K562 (cell line): ENCODE measurements around the gene TOMM5. TPM values are rescaled to one million over a fixed set of nuclear protein-coding genes. Genes with fewer than 3 reads are reported as not detected.

Experiments used
- ATAC-seq: fragments of 200-7000 bp; cut with Tn5 transposase; 3 replicates; pipeline ENCODE4 v1.9.1; 2020; ENCODE audit warnings: moderate library complexity
- BruUV-seq: library from RNA; stranded (reverse); fragments of 400-500 nt; replicated peaks from 2 replicates; lab custom pipeline; 2021; lab: Mats Ljungman, UMichigan
- CTCF ChIA-PET: fragments of 300-600 bp; formaldehyde crosslinking; extraction: SDS; loops from one replicate; lab custom pipeline; 2021; ENCODE audit warnings: low intra/inter-chr PET ratio; lab: Yijun Ruan, JAX
- POLR2A ChIA-PET: fragments of 300-600, 350-650 bp; sonication (Branson Sonifier 250); formaldehyde crosslinking; extraction: SDS; loops from one replicate; lab custom pipeline; 2021; ENCODE audit warnings: antibody characterized with exemption, inconsistent platforms; lab: Yijun Ruan, JAX
- DNase-seq, 4 experiments: peaks; one replicate each; pipeline versions ENCODE4 v3.0.0 to v3.0.0-alpha.2; 2011 to 2018; ENCODE audit warnings: low spot score in 3 of 4, mixed read lengths in 3 of 4; ENCODE audit errors: extremely low read depth in 1 of 4
- FAIRE-seq: peaks from 2 replicates; lab custom pipeline; 2011; peaks lifted over from hg19 to GRCh38; lab: Jason Lieb, UNC
- H2AFZ ChIP-seq: 2 replicates; pipeline ENCODE4 v1.6.0; 2011; ENCODE audit warnings: low read depth, low read length, control low read depth, inconsistent platforms
- H3K27ac ChIP-seq: fragments of 200-600 bp; 3 replicates; pipeline ENCODE4 v1.8.0; 2011; ENCODE audit warnings: low read depth, mild to moderate bottlenecking, control low read depth, inconsistent platforms, low read length, moderate library complexity, mixed read lengths; ENCODE audit errors: extremely low read depth
- H3K27me3 ChIP-seq, 2 experiments: fragments of 300-600 bp in 1 of 2; 2 replicates in 1 of 2; 3 replicates in 1 of 2; pipeline versions ENCODE4 v1.6.0 to v1.8.0; 2011; ENCODE audit warnings: inconsistent platforms in 2 of 2, low read length in 2 of 2, mild to moderate bottlenecking in 1 of 2, mixed read lengths in 1 of 2, moderate library complexity in 1 of 2; ENCODE audit not compliant: control insufficient read depth in 2 of 2, insufficient read depth in 2 of 2
- H3K36me3 ChIP-seq: fragments of 300-600 bp; 3 replicates; pipeline ENCODE4 v1.8.0; 2011; ENCODE audit warnings: mild to moderate bottlenecking, low read length, inconsistent platforms; ENCODE audit not compliant: control insufficient read depth, insufficient read depth
- H3K4me1 ChIP-seq, 2 experiments: fragments of 200-600 bp in 1 of 2; replicated peaks in 1 of 2; 2 replicates in 1 of 2; 3 replicates in 1 of 2; pipeline versions ENCODE4 v1.5.1 to v1.8.0; 2011; ENCODE audit warnings: inconsistent platforms in 2 of 2, low read length in 2 of 2, mild to moderate bottlenecking in 1 of 2, mixed read lengths in 1 of 2, moderate library complexity in 1 of 2; ENCODE audit not compliant: control insufficient read depth in 2 of 2, insufficient read depth in 2 of 2
- H3K4me2 ChIP-seq: 2 replicates; pipeline ENCODE4 v1.6.1; 2011; ENCODE audit warnings: low read length, control low read depth, inconsistent platforms, mixed read lengths; ENCODE audit not compliant: insufficient read depth
- H3K4me3 ChIP-seq: fragments of 200-600 bp; sonication (generic), shearing (Covaris generic); 2 replicates; pipeline ENCODE4 v1.5.1; 2016; ENCODE audit warnings: control low read depth, inconsistent platforms
- H3K79me2 ChIP-seq: fragments of 200-600 bp; 3 replicates; pipeline ENCODE4 v1.8.0; 2011; ENCODE audit warnings: low read length, inconsistent platforms; ENCODE audit not compliant: control insufficient read depth, insufficient read depth
- H3K9ac ChIP-seq, 2 experiments: 2 replicates each; pipeline versions ENCODE4 v1.6.0 to v1.6.1; 2011; ENCODE audit warnings: low read depth in 2 of 2, low read length in 2 of 2, control low read depth in 1 of 2, inconsistent platforms in 1 of 2, mild to moderate bottlenecking in 1 of 2, mixed read lengths in 1 of 2; ENCODE audit not compliant: insufficient read depth in 1 of 2
- H3K9me1 ChIP-seq: one replicate; pipeline ENCODE4 v1.6.0; 2011; ENCODE audit warnings: inconsistent platforms, mild to moderate bottlenecking, low read length, moderate library complexity; ENCODE audit not compliant: control insufficient read depth, insufficient read depth
- H3K9me3 ChIP-seq: replicated peaks from 2 replicates; pipeline ENCODE4 v1.5.1; 2011; ENCODE audit warnings: low read depth, low read length, inconsistent platforms; ENCODE audit not compliant: control insufficient read depth, insufficient read depth
- H4K20me1 ChIP-seq: replicated peaks from 2 replicates; pipeline ENCODE4 v1.6.1; 2011; ENCODE audit warnings: low read length, inconsistent platforms, mixed read lengths; ENCODE audit not compliant: control insufficient read depth, insufficient read depth
- CTCF ChIP-seq, 3 experiments: IDR thresholded peaks in 2 of 3; conservative IDR thresholded peaks in 1 of 3; 2 replicates each; pipeline ENCODE4 v1.5.1; 2011 to 2012; ENCODE audit warnings: low read length in 3 of 3, mild to moderate bottlenecking in 3 of 3, control low read depth in 2 of 3, improper control_type of control experiment in 1 of 3, inconsistent platforms in 1 of 3, low read depth in 1 of 3, mixed read lengths in 1 of 3, moderate library complexity in 1 of 3; ENCODE audit not compliant: insufficient read depth in 2 of 3
- E2F3 ChIP-seq: fragments of 250-450 bp; sonication (Bioruptor Pico); IDR thresholded peaks from 2 replicates; pipeline ENCODE4 v1.4.0; 2020; ENCODE audit warnings: mild to moderate bottlenecking
- PCBP2 ChIP-seq: fragments of 200-400 bp; formaldehyde crosslinking; IDR thresholded peaks from 2 replicates; pipeline ENCODE4 v1.6.1; 2018; ENCODE audit warnings: low read length, low read depth, mild to moderate bottlenecking, moderate library complexity; ENCODE audit not compliant: poor library complexity, severe bottlenecking
- POLR2A ChIP-seq: fragments of 450-650 bp; conservative IDR thresholded peaks from 2 replicates; pipeline ENCODE4 v1.6.1; 2016
- RBBP5 ChIP-seq: fragments of 200-600 bp; sonication (generic); IDR thresholded peaks from 2 replicates; pipeline ENCODE4 v1.6.1; 2012; ENCODE audit warnings: borderline replicate concordance, mild to moderate bottlenecking, low read length, control low read depth, inconsistent platforms; ENCODE audit not compliant: insufficient read depth, poor library complexity, severe bottlenecking
- SMARCA5 ChIP-seq: fragments of 450-650 bp; IDR thresholded peaks from 2 replicates; pipeline ENCODE4 v1.6.1; 2016
- SRSF7 ChIP-seq: fragments of 200-400 bp; formaldehyde crosslinking; optimal IDR thresholded peaks from 2 replicates; pipeline ENCODE3; 2017; ENCODE audit warnings: mild to moderate bottlenecking, low read depth, low read length
- TCF7 ChIP-seq: sonication (generic); IDR thresholded peaks from 2 replicates; pipeline ENCODE4 v1.6.1; 2016; ENCODE audit warnings: antibody characterized with exemption, borderline replicate concordance
- ZFP30 ChIP-seq: fragments of 250-450 bp; sonication (Bioruptor Pico); IDR thresholded peaks from 2 replicates; pipeline ENCODE4 v1.8.0; 2022; ENCODE audit warnings: moderate library complexity, mild to moderate bottlenecking, inconsistent platforms, borderline replicate concordance
- ZSCAN32 ChIP-seq: fragments of 450-650 bp; formaldehyde crosslinking; IDR thresholded peaks from 2 replicates; pipeline ENCODE4 v1.4.0; 2020; ENCODE audit warnings: mild to moderate bottlenecking, moderate library complexity
- WGBS: fragments of 100-300 bp; shearing (Covaris generic); methylation state at CpG from one replicate; pipeline ENCODE4 v1.1.6; 2016; ENCODE audit warnings: low coverage, mixed read lengths; ENCODE audit not compliant: insufficient coverage; ENCODE audit errors: missing lambda C conversion rate; 5-methylcytosine and 5-hydroxymethylcytosine counted together
- in situ Hi-C: fragments of 300-500 bp; cut with MboI; formaldehyde crosslinking; loops from 4 replicates; pipeline ENCODE4 v1.15.0; 2018; ENCODE audit warnings: inconsistent platforms, mixed read lengths
- intact Hi-C: fragments of 100-400 bp; cut with micrococcal nuclease; formaldehyde crosslinking; loops from 2 replicates; pipeline ENCODE4 v1.14.2; 2022
- polyA plus RNA-seq, 8 experiments: library from polyadenylated mRNA; depleted of rRNA in 4 of 8; stranded (reverse) in 5 of 8; unstranded in 3 of 8; fragments of >200 nt; fragmentation: Nextera tagmentation in 2 of 8; fragmentation: Illumina TruSeq in 1 of 8; extraction: Ambion mirVana in 2 of 8; extraction: Trizol in 1 of 8; gene quantifications; 2 replicates each; pipeline versions ENCODE4 v1.2.1 to v1.2.3, GENCODE V29; 2011 to 2014; ENCODE audit warnings: inconsistent platforms in 1 of 8, missing spikeins in 1 of 8
- total RNA-seq, 7 experiments: library from RNA; depleted of rRNA in 6 of 7; stranded (reverse); fragments of >200 nt in 6 of 7; fragmentation: Illumina TruSeq in 2 of 7; extraction: Trizol in 2 of 7; gene quantifications; 2 replicates each; pipeline versions ENCODE4 v1.2.1 to v1.2.3, GENCODE V29; 2011 to 2021; ENCODE audit warnings: low replicate concordance in 1 of 7

Gene TOMM5
- total and polyA plus RNA-seq, 9 of the 15 experiments (the other 6 are each of a cell fraction or from before 2014, with no cell fraction given) = 262 to 1,742 (median 496) TPM

DNA sequence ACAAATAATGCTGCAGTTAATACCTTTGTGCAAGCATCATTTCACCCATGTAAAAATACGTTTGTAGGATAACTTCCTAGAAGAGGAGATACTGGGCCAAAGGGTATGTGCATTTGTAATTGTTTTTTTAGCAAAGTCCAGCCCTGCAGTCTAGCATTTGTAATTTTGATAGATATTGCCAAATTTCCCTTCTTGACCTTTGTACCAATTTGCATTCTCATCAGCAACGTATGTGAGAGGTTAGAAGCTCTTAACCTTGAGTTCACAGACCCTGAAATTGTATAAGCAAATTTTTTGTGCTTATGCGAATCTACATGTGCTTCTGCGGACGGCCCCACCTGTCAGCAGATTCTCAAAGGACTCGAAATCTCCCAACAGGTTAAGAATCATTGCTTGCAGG lies 18.6 kb upstream of the TOMM5 start:
- no peaks in the 10 kb centered on the region for H3K36me3 ChIP-seq
- ChIA-PET CTCF (no interaction called here), POLR2A (interaction anchor here (0.9 to 1.5 kb wide), 2 partner anchors 10 to 14 kb away, joined by 3 to 10 read pairs; no protein-coding TSS in a partner anchor)
- no peaks in the 10 kb centered on the region for H4K20me1 ChIP-seq
- H3K9me3 ChIP-seq = no peaks in the 10 kb centered on the region
- H3K4me2 ChIP-seq = no peak overlapping the region
- H3K4me3 ChIP-seq = no peak overlapping the region
- no peak for ATAC-seq
- H3K79me2 ChIP-seq = no peaks in the 10 kb centered on the region
- H3K27me3 ChIP-seq = peaks cover 37 to 49% of the 10 kb centered on the region in 2 experiments
- no TSS peak for BruUV-seq
- H3K27ac ChIP-seq = no peak overlapping the region
- in situ Hi-C loops = no loop called here
- no peak overlapping the region for H3K9ac ChIP-seq
- WGBS = 2% methylated on average over 6 of the region's 6 CpGs
- no peak overlapping the region for H2AFZ ChIP-seq
- FAIRE-seq = no peak
- intact Hi-C loops = no loop called here
- TF ChIP-seq ZSCAN32 (CRISPR knock-in tag) (no peak), RBBP5 (no peak), TCF7 (no peak), SMARCA5 (no peak), POLR2A (no peak), ZFP30 (CRISPR knock-in tag) (no peak), SRSF7 (no peak), CTCF (IDR thresholded peaks at IDR 0.05 in 2 of 3, conservative IDR thresholded peaks at IDR 0.05 in 1 of 3; ENCODE audit: insufficient read depth in 2 of 3, low read depth in 1 of 3, low read length in 3 of 3) (no peak), PCBP2 (no peak), E2F3 (CRISPR knock-in tag) (no peak)
- TF ChIP-seq, all 486 proteins: peak for 0
- H3K4me1 ChIP-seq = no peaks in the 10 kb centered on the region
- H3K9me1 ChIP-seq = no peaks in the 10 kb centered on the region
- no peak for DNase-seq
